Liver (tissue), 9 donors: Measurements from ENCODE around the gene LAMB4. TPM values are rescaled to one million over a fixed set of nuclear protein-coding genes. Genes with fewer than 3 reads are reported as not detected.

Source experiments
- DNase-seq: peaks from one replicate; pipeline ENCODE4 v3.0.0-alpha.2; 2017; ENCODE audit warnings: low spot score
- H3K27ac ChIP-seq, 2 donors: one replicate each; pipeline ENCODE4 v1.7.0; 2013; ENCODE audit warnings: inconsistent platforms in 2 of 2, low read length in 2 of 2, control low read depth in 1 of 2, low read depth in 1 of 2, mild to moderate bottlenecking in 1 of 2
- H3K27me3 ChIP-seq, 4 donors: one replicate each; pipeline versions ENCODE4 v1.6.1 to v1.7.0; 2013; ENCODE audit warnings: low read length in 3 of 4, inconsistent platforms in 1 of 4, mild to moderate bottlenecking in 1 of 4, moderate library complexity in 1 of 4; ENCODE audit not compliant: control insufficient read depth in 4 of 4, insufficient read depth in 4 of 4
- H3K36me3 ChIP-seq, 4 donors: one replicate each; pipeline versions ENCODE4 v1.6.1 to v1.7.0; 2013; ENCODE audit warnings: low read length in 3 of 4, mild to moderate bottlenecking in 3 of 4, low read depth in 1 of 4, moderate library complexity in 1 of 4; ENCODE audit not compliant: control insufficient read depth in 4 of 4, insufficient read depth in 3 of 4
- H3K4me1 ChIP-seq, 4 donors: one replicate each; pipeline versions ENCODE4 v1.6.1 to v1.7.0; 2013; ENCODE audit warnings: low read length in 3 of 4, mild to moderate bottlenecking in 3 of 4, moderate library complexity in 1 of 4; ENCODE audit not compliant: control insufficient read depth in 4 of 4, insufficient read depth in 4 of 4
- H3K4me3 ChIP-seq, 3 donors: one replicate each; pipeline versions ENCODE4 v1.6.1 to v1.7.0; 2013; ENCODE audit warnings: low read length in 3 of 3, control low read depth in 1 of 3, low read depth in 1 of 3, mild to moderate bottlenecking in 1 of 3
- H3K9ac ChIP-seq, 2 donors: one replicate each; pipeline ENCODE4 v1.7.0; 2013; ENCODE audit warnings: low read length in 2 of 2, mild to moderate bottlenecking in 2 of 2, moderate library complexity in 2 of 2, control low read depth in 1 of 2, low read depth in 1 of 2
- H3K9me3 ChIP-seq, 4 donors: one replicate each; pipeline versions ENCODE4 v1.6.1 to v1.7.0; 2013; ENCODE audit warnings: low read length in 3 of 4; ENCODE audit not compliant: control insufficient read depth in 4 of 4
- ATF3 ChIP-seq: IDR thresholded peaks from 2 replicates; pipeline ENCODE4 v1.6.1; 2016; ENCODE audit warnings: antibody characterized with exemption
- CTCF ChIP-seq: fragments of 150-350 bp; IDR thresholded peaks from 2 replicates; pipeline ENCODE4 v1.5.1; 2017; ENCODE audit warnings: improper control_type of control experiment, low read depth, low read length; ENCODE audit not compliant: missing input control
- EGR1 ChIP-seq, 2 donors: IDR thresholded peaks; 2 replicates each; pipeline ENCODE4 v1.6.1; 2016 to 2018; ENCODE audit warnings: antibody characterized with exemption in 2 of 2, low read depth in 2 of 2
- FOXA1 ChIP-seq: IDR thresholded peaks from 2 replicates; pipeline ENCODE4 v1.6.1; 2016; ENCODE audit warnings: antibody characterized with exemption
- FOXA2 ChIP-seq: IDR thresholded peaks from 2 replicates; pipeline ENCODE4 v1.6.1; 2016; ENCODE audit warnings: antibody characterized with exemption
- GABPA ChIP-seq, 2 donors: IDR thresholded peaks in 1 of 2; conservative IDR thresholded peaks in 1 of 2; 2 replicates each; pipeline ENCODE4 v1.6.1; 2016; ENCODE audit warnings: antibody characterized with exemption in 2 of 2, mild to moderate bottlenecking in 1 of 2, moderate library complexity in 1 of 2
- HNF4A ChIP-seq, 2 donors: conservative IDR thresholded peaks; 2 replicates each; pipeline ENCODE4 v1.6.1; 2016; ENCODE audit warnings: antibody characterized with exemption in 2 of 2, mild to moderate bottlenecking in 2 of 2
- HNF4G ChIP-seq: IDR thresholded peaks from 2 replicates; pipeline ENCODE4 v1.6.1; 2016; ENCODE audit warnings: antibody characterized with exemption
- JUND ChIP-seq, 2 donors: IDR thresholded peaks; 2 replicates each; pipeline ENCODE4 v1.6.1; 2016; ENCODE audit warnings: antibody characterized with exemption in 2 of 2
- MAX ChIP-seq: IDR thresholded peaks from 2 replicates; pipeline ENCODE4 v1.6.1; 2016; ENCODE audit warnings: antibody characterized with exemption
- NR2F2 ChIP-seq: IDR thresholded peaks from 2 replicates; pipeline ENCODE4 v1.6.1; 2016; ENCODE audit warnings: antibody characterized with exemption
- RAD21 ChIP-seq, 2 donors: IDR thresholded peaks; 2 replicates each; pipeline ENCODE4 v1.6.1; 2016; ENCODE audit warnings: antibody characterized with exemption in 2 of 2, mild to moderate bottlenecking in 2 of 2
- REST ChIP-seq: IDR thresholded peaks from 2 replicates; pipeline ENCODE4 v1.6.1; 2016; ENCODE audit warnings: antibody characterized with exemption, mild to moderate bottlenecking
- RXRA ChIP-seq, 2 donors: IDR thresholded peaks; 2 replicates each; pipeline ENCODE4 v1.6.1; 2017 to 2018; ENCODE audit warnings: antibody characterized with exemption in 2 of 2, mild to moderate bottlenecking in 1 of 2
- SP1 ChIP-seq: IDR thresholded peaks from 2 replicates; pipeline ENCODE4 v1.6.1; 2018; ENCODE audit warnings: antibody characterized with exemption, mild to moderate bottlenecking
- TAF1 ChIP-seq: conservative IDR thresholded peaks from 2 replicates; pipeline ENCODE4 v1.6.1; 2016; ENCODE audit warnings: antibody characterized with exemption, mild to moderate bottlenecking
- YY1 ChIP-seq: IDR thresholded peaks from 2 replicates; pipeline ENCODE4 v1.6.1; 2016; ENCODE audit warnings: antibody characterized with exemption, mild to moderate bottlenecking
- ZBTB33 ChIP-seq: IDR thresholded peaks from 2 replicates; pipeline ENCODE4 v1.6.1; 2016; ENCODE audit warnings: antibody characterized with exemption
- WGBS: extraction: QIAGEN DNeasy Blood & Tissue Kit; methylation state at CpG from one replicate; pipeline ENCODE4 v1.1.7; 2013; 5-methylcytosine and 5-hydroxymethylcytosine counted together
- polyA plus RNA-seq, 2 donors: library from polyadenylated mRNA; stranded (reverse) in 1 of 2; unstranded in 1 of 2; fragments of 200-250 nt in 1 of 2; fragments of >200 nt in 1 of 2; fragmentation: Nextera tagmentation in 1 of 2; extraction: Ambion mirVana in 1 of 2; gene quantifications; one replicate each; pipeline versions ENCODE4 v1.2.1 to v1.2.3, GENCODE V29; 2013 to 2015
- total RNA-seq, 2 donors: library from RNA; depleted of rRNA; stranded (reverse); fragments of >200 nt; gene quantifications; one replicate each; pipeline ENCODE4 v1.2.3, GENCODE V29; 2014
- donor health status: healthy.
- donor health status: healthy.
- donor health status: healthy.
- donor health status: healthy.
- donor health status: healthy.

LAMB4 gene
- total and polyA plus RNA-seq, 4 donors = under 0.01 to 0.03 TPM; not detected in 2

GRCh38 chr7:108027239-108027638 is 102.9 kb downstream of the LAMB4 start:
- no peak for TF ChIP-seq TAF1
- no peak for TF ChIP-seq ATF3
- no peak for TF ChIP-seq CTCF
- TF ChIP-seq JUND (IDR thresholded peaks at IDR 0.05) = no peak
- TF ChIP-seq HNF4A (conservative IDR thresholded peaks at IDR 0.05) = no peak
- TF ChIP-seq HNF4G = no peak
- TF ChIP-seq EGR1 (IDR thresholded peaks at IDR 0.05; ENCODE audit: low read depth in 2 of 2) = no peak
- no peak for TF ChIP-seq MAX
- TF ChIP-seq GABPA (IDR thresholded peaks at IDR 0.05 in 1 of 2, conservative IDR thresholded peaks at IDR 0.05 in 1 of 2) = no peak
- TF ChIP-seq RXRA (IDR thresholded peaks at IDR 0.05) = no peak
- no peak for TF ChIP-seq NR2F2
- no peak for TF ChIP-seq SP1
- no peak for TF ChIP-seq ZBTB33
- TF ChIP-seq RAD21 (IDR thresholded peaks at IDR 0.05) = no peak
- no peak for TF ChIP-seq FOXA1
- no peak for DNase-seq
- no peak overlapping the region for H3K9ac ChIP-seq
- no peaks in the 10 kb centered on the region for H3K9me3 ChIP-seq
- H3K4me3 ChIP-seq = no peak overlapping the region
- peaks cover 0 to 2% (median 0%) of the 10 kb centered on the region in 4 donors for H3K27me3 ChIP-seq
- no peaks in the 10 kb centered on the region for H3K36me3 ChIP-seq
- WGBS = 80% methylated on average over 1 of the region's 1 CpG
- H3K4me1 ChIP-seq = peaks cover 0 to 2% (median 0%) of the 10 kb centered on the region in 4 donors
- no peak overlapping the region for H3K27ac ChIP-seq

GRCh38 chr7:108026647-108027046 is 103.5 kb downstream of the LAMB4 start:
- Histone ChIP-seq H3K9me3 (no peaks in the 10 kb centered on the region), H3K9ac (no peak overlapping the region), H3K4me3 (no peak overlapping the region), H3K36me3 (no peaks in the 10 kb centered on the region), H3K27ac (no peak overlapping the region), H3K27me3 (peaks cover 0 to 2% (median 0%) of the 10 kb centered on the region in 4 donors), H3K4me1 (peaks cover 0 to 2% (median 0%) of the 10 kb centered on the region in 4 donors)
- 94% methylated on average over 3 of the region's 3 CpGs for WGBS
- DNase-seq = no peak
- TF ChIP-seq RAD21 (IDR thresholded peaks at IDR 0.05) = no peak
- no peak for TF ChIP-seq REST
- TF ChIP-seq MAX = no peak
- no peak for TF ChIP-seq CTCF
- no peak for TF ChIP-seq RXRA (IDR thresholded peaks at IDR 0.05)
- TF ChIP-seq SP1 = no peak
- no peak for TF ChIP-seq ATF3
- TF ChIP-seq HNF4A (conservative IDR thresholded peaks at IDR 0.05) = no peak
- no peak for TF ChIP-seq FOXA2
- TF ChIP-seq JUND (IDR thresholded peaks at IDR 0.05) = no peak
- no peak for TF ChIP-seq YY1
- no peak for TF ChIP-seq ZBTB33
- no peak for TF ChIP-seq GABPA (IDR thresholded peaks at IDR 0.05 in 1 of 2, conservative IDR thresholded peaks at IDR 0.05 in 1 of 2)
- TF ChIP-seq HNF4G = no peak
- no peak for TF ChIP-seq NR2F2
